ENCODE results near the gene RAPGEF2.

GRCh38 chr4:159106636-159107035, 3.8 kb downstream of the RAPGEF2 start:
- TF ChIP-seq NANOG (IDR thresholded peaks at IDR 0.05; ENCODE audit: insufficient read depth, low read depth, low read length, poor library complexity, severe bottlenecking) (no peak), CTCF (IDR thresholded peaks at IDR 0.05; ENCODE audit: control extremely low read depth in 1 of 3, insufficient read depth in 1 of 3, low read depth in 1 of 3, low read length in 3 of 3) (no peak), TAF1 (IDR thresholded peaks at IDR 0.05; ENCODE audit: low read depth, low read length) (no peak), ATF2 (IDR thresholded peaks at IDR 0.05; ENCODE audit: low read length) (no peak), POLR2A (IDR thresholded peaks at IDR 0.05; ENCODE audit: control extremely low read depth in 1 of 2, low read depth in 2 of 2, low read length in 2 of 2) (no peak), EP300 (IDR thresholded peaks at IDR 0.05; ENCODE audit: borderline replicate concordance in 1 of 2, low read depth in 2 of 2, low read length in 2 of 2) (no peak), MAFK (IDR thresholded peaks at IDR 0.05; ENCODE audit: low read depth, low read length) (no peak), EZH2 (IDR thresholded peaks at IDR 0.05; ENCODE audit: low read depth, low read length, severe bottlenecking) (no peak), SIX5 (IDR thresholded peaks at IDR 0.05; ENCODE audit: low read depth, low read length) (no peak), USF2 (IDR thresholded peaks at IDR 0.05; ENCODE audit: low read length) (no peak), JUND (IDR thresholded peaks at IDR 0.05; ENCODE audit: low read length) (no peak)

Measured in H1 (cell line).